Measurements from ENCODE around the gene CEACAM1. TPM values are rescaled to one million over a fixed set of nuclear protein-coding genes. Genes with fewer than 3 reads are reported as not detected.

CEACAM1 gene
- total RNA-seq, 1 donor from 2014 or later = 13.8 TPM

DNA sequence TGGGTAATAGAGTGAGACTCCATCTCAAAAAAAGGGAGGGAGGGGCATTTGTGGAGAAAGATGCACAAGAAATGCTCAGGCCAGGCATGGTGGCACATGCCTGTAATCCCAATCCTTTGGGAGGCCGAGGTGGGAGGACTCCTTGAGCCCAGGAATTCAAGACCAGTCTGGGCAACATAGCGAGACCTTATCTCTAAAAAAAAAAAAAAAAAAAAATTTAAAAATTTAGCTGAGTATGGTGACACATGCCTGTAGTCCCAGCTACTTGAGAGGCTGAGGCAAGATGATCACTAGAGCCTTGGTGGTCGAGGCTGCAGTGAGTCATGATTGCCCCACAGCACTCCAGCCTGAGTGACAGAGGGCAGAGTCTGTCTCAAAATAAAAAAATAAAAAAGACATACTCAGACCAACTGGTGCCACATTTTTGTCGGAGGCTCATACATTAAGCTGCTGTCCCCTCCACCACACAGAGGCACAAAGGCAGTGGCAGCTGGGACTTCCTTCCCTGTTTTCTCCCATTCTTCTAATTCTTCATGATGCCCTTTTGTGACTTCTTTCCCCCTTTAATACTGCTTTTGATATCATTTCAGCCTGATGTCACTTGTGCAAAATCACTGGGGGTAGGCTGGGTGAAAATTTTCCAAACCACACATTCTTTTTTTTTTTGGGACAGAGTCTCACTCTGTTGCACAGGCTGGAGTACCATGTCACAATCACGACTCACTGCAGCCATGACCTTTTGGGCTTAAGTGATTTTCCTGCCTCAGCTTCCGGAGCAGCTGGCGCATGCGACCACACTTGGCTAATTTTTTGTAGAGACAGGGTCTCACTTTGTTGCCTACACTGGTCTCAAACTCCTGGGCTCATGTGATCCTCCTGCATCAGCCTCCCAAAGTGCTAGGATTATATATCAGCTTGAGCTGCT is 58.7 kb downstream of the CEACAM1 start:
- Histone ChIP-seq H3K27ac (no peak overlapping the region), H3K4me3 (no peak overlapping the region), H3K36me3 (no peaks in the 10 kb centered on the region), H3K27me3 (ENCODE audit: low read depth) (no peaks in the 10 kb centered on the region), H3K4me1 (peaks cover 18% of the 10 kb centered on the region), H3K9me3 (no peaks in the 10 kb centered on the region)
- intact Hi-C loops (cut with DNase I) = no loop called here
- ATAC-seq (no peak), DNase-seq (no peak)
- no peak for TF ChIP-seq CTCF (IDR thresholded peaks at IDR 0.05)

DNA sequence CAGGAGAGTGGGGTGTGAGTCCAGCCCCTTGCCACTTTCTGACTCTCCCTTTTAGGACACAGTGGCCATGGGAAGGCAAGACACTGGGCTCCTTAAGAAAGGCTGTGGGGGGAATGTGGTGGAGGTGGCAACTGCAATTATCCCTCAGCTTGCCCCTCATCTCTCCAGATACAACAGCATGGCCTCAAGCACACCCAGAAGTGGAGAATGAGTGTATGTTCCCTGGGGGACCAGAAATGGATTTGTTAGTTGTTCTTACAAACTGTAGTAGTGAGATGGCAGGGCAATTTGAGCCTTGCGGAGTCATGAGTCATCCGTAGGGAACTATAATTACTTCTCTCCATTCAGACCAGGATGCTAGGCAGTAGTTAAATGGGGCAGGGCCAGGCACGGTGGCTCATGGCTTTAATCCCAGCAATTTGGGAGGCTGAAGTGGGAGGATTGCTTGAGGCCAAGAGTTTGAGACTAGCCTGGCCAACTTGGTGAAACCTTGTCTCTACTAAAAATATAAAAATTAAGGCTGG is 59.9 kb downstream of the CEACAM1 start:
- no peak overlapping the region for H3K27ac ChIP-seq
- intact Hi-C loops (cut with DNase I) = no loop called here
- H3K36me3 ChIP-seq = no peaks in the 10 kb centered on the region
- H3K27me3 ChIP-seq (ENCODE audit: low read depth) = no peaks in the 10 kb centered on the region
- no peak for TF ChIP-seq CTCF (IDR thresholded peaks at IDR 0.05)
- no peak for ATAC-seq
- no peak for DNase-seq
- H3K4me3 ChIP-seq = no peak overlapping the region
- peaks cover 18% of the 10 kb centered on the region for H3K4me1 ChIP-seq
- H3K9me3 ChIP-seq = no peaks in the 10 kb centered on the region

DNA sequence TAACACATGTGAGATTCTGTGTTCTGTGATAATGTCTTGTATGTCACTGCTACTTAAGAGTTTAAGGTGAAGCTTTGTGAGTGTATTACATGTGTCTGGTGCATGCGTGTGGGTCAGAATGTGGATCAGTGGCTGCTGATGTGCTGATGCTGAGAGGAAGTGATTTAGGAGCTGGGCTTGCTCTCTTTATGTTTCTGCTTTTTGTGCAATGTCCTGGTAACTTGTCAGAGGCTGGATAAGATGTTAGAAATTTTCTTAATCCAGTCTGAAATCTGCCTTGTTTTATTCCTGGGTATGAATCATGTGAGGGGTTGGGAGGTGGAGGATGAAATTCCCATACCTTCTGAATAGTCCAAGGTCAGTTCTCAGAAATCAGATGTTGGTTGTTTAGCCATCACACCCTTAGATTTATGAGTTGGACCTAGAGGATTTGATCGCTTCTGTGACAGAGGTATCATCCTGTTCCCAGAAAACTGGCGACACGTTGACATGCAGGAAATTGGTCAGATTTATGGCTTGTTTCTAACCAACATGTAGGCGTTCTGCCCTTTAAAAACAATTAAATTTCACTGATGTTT is 61.0 kb downstream of the CEACAM1 start:
- H3K27me3 ChIP-seq (ENCODE audit: low read depth) = no peaks in the 10 kb centered on the region
- peak overlapping the region; percentile 1 for H3K27ac ChIP-seq
- no peak overlapping the region for H3K4me3 ChIP-seq
- peaks cover 18% of the 10 kb centered on the region for H3K4me1 ChIP-seq
- H3K36me3 ChIP-seq = no peaks in the 10 kb centered on the region
- intact Hi-C loops (cut with DNase I) = no loop called here
- no peaks in the 10 kb centered on the region for H3K9me3 ChIP-seq
- no peak for TF ChIP-seq CTCF (IDR thresholded peaks at IDR 0.05)
- DNase-seq = no peak
- no peak for ATAC-seq

DNA sequence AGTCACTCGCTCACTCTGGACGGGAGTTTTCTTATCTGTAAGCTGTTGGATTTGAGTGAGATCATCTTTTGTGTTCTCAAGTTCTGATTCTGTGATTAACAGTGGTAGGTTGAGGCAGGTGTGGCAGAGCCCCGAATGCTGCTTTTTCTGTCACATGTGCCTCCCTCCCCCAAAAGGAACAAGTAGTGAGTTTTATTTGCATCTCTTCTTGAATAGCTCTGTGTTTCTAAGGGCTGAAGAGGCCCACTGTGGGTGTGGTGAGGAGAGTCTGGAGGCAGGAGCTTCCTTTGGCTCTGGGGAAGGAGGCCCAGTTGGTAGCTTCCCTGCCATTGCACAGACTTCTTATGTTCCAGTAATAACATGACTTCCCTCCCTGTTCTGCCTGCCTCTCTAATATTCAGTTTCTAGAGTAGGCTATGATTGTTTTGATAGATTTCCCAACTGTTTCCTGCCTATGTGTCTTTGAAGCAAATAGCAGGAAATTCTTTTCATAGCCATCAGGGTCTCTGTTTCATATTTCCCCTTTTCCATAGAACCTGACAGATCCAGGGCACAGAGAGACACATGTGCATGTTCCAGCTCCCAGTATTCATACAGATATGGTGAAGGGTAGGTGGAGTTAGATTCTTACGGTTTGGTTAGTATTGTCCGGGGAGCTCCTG is 61.6 kb downstream of the CEACAM1 start:
- intact Hi-C loops (cut with DNase I) = no loop called here
- Histone ChIP-seq H3K27ac (peak overlapping the region; percentile 16), H3K4me1 (peaks cover 18% of the 10 kb centered on the region), H3K9me3 (no peaks in the 10 kb centered on the region), H3K36me3 (no peaks in the 10 kb centered on the region), H3K4me3 (no peak overlapping the region), H3K27me3 (ENCODE audit: low read depth) (no peaks in the 10 kb centered on the region)
- ATAC-seq (no peak), DNase-seq (no peak)
- no peak for TF ChIP-seq CTCF (IDR thresholded peaks at IDR 0.05)

DNA sequence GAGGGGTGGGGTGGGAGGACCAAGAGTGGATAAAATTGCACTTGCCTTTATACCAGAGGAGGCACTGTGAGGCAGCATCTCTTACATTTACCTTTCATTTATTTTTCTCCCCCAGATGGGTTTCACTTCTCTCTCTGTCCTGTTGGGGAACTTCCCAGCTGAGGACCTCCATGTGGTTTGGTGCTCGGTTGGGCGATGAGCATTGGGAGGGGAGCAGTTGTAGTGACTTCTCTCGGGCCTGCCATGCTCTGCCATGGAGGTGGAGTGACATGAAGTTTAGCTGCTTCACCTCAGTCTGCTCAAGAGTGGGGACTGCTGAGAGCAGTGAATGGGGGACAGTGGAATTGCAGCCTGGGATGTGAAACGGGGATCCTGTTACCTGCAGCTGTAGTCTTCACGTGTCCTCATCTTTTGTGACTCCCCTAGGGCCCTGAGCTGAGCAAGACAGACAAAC is 62.4 kb downstream of the CEACAM1 start:
- intact Hi-C loops (cut with DNase I) = no loop called here
- TF ChIP-seq CTCF (IDR thresholded peaks at IDR 0.05) = no peak
- no peak for DNase-seq
- H3K4me3 ChIP-seq = no peak overlapping the region
- no peaks in the 10 kb centered on the region for H3K36me3 ChIP-seq
- peak overlapping the region; percentile 16 for H3K27ac ChIP-seq
- ATAC-seq = no peak
- peaks cover 18% of the 10 kb centered on the region for H3K4me1 ChIP-seq
- no peaks in the 10 kb centered on the region for H3K9me3 ChIP-seq
- H3K27me3 ChIP-seq (ENCODE audit: low read depth) = no peaks in the 10 kb centered on the region
